CD4-positive, CD25-positive, alpha-beta regulatory T cell (primary cell): ENCODE data around the gene ANKRD33B. TPM values are rescaled to one million over a fixed set of nuclear protein-coding genes. Genes with fewer than 3 reads are reported as not detected.

Source experiments
- ATAC-seq, 2 donors: fragments of 150-1000 bp; cut with Tn5 transposase; one replicate each; pipeline ENCODE4 v1.10.0; 2021; ENCODE audit warnings: low read depth in 2 of 2, moderate number of reproducible peaks in 2 of 2, moderate library complexity in 1 of 2
- DNase-seq, 3 donors: peaks; one replicate each; pipeline versions ENCODE4 v3.0.0 to v3.0.0-alpha.2; 2012 to 2022; ENCODE audit warnings: mixed read lengths in 1 of 3
- H3K27ac ChIP-seq: one replicate; pipeline ENCODE4 v1.7.0; 2013; ENCODE audit warnings: mild to moderate bottlenecking, low read length; ENCODE audit not compliant: insufficient read depth, poor library complexity, severe bottlenecking
- H3K27me3 ChIP-seq: one replicate; pipeline ENCODE4 v1.7.0; 2013; ENCODE audit warnings: low read length; ENCODE audit not compliant: control insufficient read depth, insufficient read depth
- H3K36me3 ChIP-seq: one replicate; pipeline ENCODE4 v1.7.0; 2013; ENCODE audit warnings: mild to moderate bottlenecking, low read length, moderate library complexity; ENCODE audit not compliant: control insufficient read depth, insufficient read depth
- H3K4me1 ChIP-seq: 2 replicates; pipeline ENCODE4 v1.7.0; 2013; ENCODE audit warnings: mild to moderate bottlenecking, low read length; ENCODE audit not compliant: insufficient read depth, control insufficient read depth, poor library complexity, severe bottlenecking
- H3K4me3 ChIP-seq: one replicate; pipeline ENCODE4 v1.7.0; 2013; ENCODE audit warnings: low read depth, mild to moderate bottlenecking, low read length, moderate library complexity
- H3K9me3 ChIP-seq, 2 experiments: 1 replicate in 1 of 2; 2 replicates in 1 of 2; pipeline ENCODE4 v1.7.0; 2013; ENCODE audit warnings: low read length in 2 of 2, mild to moderate bottlenecking in 1 of 2, moderate library complexity in 1 of 2; ENCODE audit not compliant: control insufficient read depth in 2 of 2
- H3K27ac Mint-ChIP-seq, 3 donors: one replicate each; pipeline ENCODE4 v1.8.0; 2020 to 2022; ENCODE audit warnings: mild to moderate bottlenecking in 3 of 3, mixed read lengths in 3 of 3, moderate library complexity in 2 of 3
- H3K27me3 Mint-ChIP-seq: one replicate; pipeline ENCODE4 v1.8.0; 2022; ENCODE audit warnings: mild to moderate bottlenecking, mixed read lengths
- H3K36me3 Mint-ChIP-seq: one replicate; pipeline ENCODE4 v1.8.0; 2020; ENCODE audit warnings: mixed read lengths
- H3K4me1 Mint-ChIP-seq, 4 donors: one replicate each; pipeline ENCODE4 v1.8.0; 2020 to 2022; ENCODE audit warnings: mixed read lengths in 4 of 4, mild to moderate bottlenecking in 1 of 4
- H3K4me3 Mint-ChIP-seq, 4 donors: one replicate each; pipeline ENCODE4 v1.8.0; 2020 to 2022; ENCODE audit warnings: mild to moderate bottlenecking in 4 of 4, mixed read lengths in 4 of 4, moderate library complexity in 3 of 4
- H3K9me3 Mint-ChIP-seq, 7 donors: one replicate each; pipeline ENCODE4 v1.8.0; 2020 to 2022; ENCODE audit warnings: mixed read lengths in 7 of 7, mild to moderate bottlenecking in 3 of 7, moderate library complexity in 2 of 7
- polyA plus RNA-seq, 4 donors: library from polyadenylated mRNA; unstranded; fragments of 300-500 nt; fragmentation: Illumina TruSeq; gene quantifications; one replicate each; pipeline ENCODE4 v1.2.3, GENCODE V29; 2021
- total RNA-seq: library from RNA; stranded (reverse); gene quantifications from one replicate; pipeline ENCODE4 v1.2.3, GENCODE V29; 2022

Gene ANKRD33B
- total and polyA plus RNA-seq, 5 donors from 2014 or later: 0.25 to 6.6 (median 0.33) TPM

GRCh38 chr5:10596310-10596703, 32.4 kb downstream of the ANKRD33B start:
- H3K9me3 ChIP-seq: no peaks in the 10 kb centered on the region
- H3K27me3 Mint-ChIP-seq: no peaks in the 10 kb centered on the region
- H3K4me3 Mint-ChIP-seq: peak overlapping the region; percentile 41 to 73 (median 67)
- peak overlapping the region in 2 of 3 donors; percentile 12 to 60 for H3K27ac Mint-ChIP-seq
- peaks cover 19% of the 10 kb centered on the region for H3K4me1 ChIP-seq
- H3K36me3 Mint-ChIP-seq: peaks cover 4% of the 10 kb centered on the region
- ATAC-seq (no peak), DNase-seq (no peak)
- H3K4me3 ChIP-seq: peak overlapping the region; percentile 78
- peaks cover 5 to 36% (median 22%) of the 10 kb centered on the region in 4 donors for H3K4me1 Mint-ChIP-seq
- H3K27me3 ChIP-seq: no peaks in the 10 kb centered on the region
- no peaks in the 10 kb centered on the region for H3K36me3 ChIP-seq
- no peak overlapping the region for H3K27ac ChIP-seq
- peaks cover 0 to 7% (median 0%) of the 10 kb centered on the region in 7 donors for H3K9me3 Mint-ChIP-seq

GRCh38 chr5:10596886-10597451, 33.1 kb downstream of the ANKRD33B start:
- no peak overlapping the region for H3K27ac ChIP-seq
- no peak overlapping the region for H3K4me3 Mint-ChIP-seq
- H3K4me1 ChIP-seq: peaks cover 24% of the 10 kb centered on the region
- no peaks in the 10 kb centered on the region for H3K9me3 ChIP-seq
- H3K4me3 ChIP-seq: no peak overlapping the region
- no peaks in the 10 kb centered on the region for H3K27me3 Mint-ChIP-seq
- no peak for ATAC-seq
- H3K4me1 Mint-ChIP-seq: peaks cover 5 to 41% (median 26%) of the 10 kb centered on the region in 4 donors
- no peak for DNase-seq
- H3K27me3 ChIP-seq: no peaks in the 10 kb centered on the region
- H3K36me3 ChIP-seq: no peaks in the 10 kb centered on the region
- peak overlapping the region in 1 of 3 donors; percentile 73 for H3K27ac Mint-ChIP-seq
- H3K9me3 Mint-ChIP-seq: peaks cover 0 to 7% (median 0%) of the 10 kb centered on the region in 7 donors
- H3K36me3 Mint-ChIP-seq: peaks cover 4% of the 10 kb centered on the region

GRCh38 chr5:10599113-10599512, 35.2 kb downstream of the ANKRD33B start:
- peaks cover 0 to 41% (median 25%) of the 10 kb centered on the region in 4 donors for H3K4me1 Mint-ChIP-seq
- peaks cover 0 to 7% (median 0%) of the 10 kb centered on the region in 7 donors for H3K9me3 Mint-ChIP-seq
- no peak overlapping the region for H3K27ac ChIP-seq
- H3K4me1 ChIP-seq: peaks cover 24% of the 10 kb centered on the region
- ATAC-seq (no peak), DNase-seq (no peak)
- no peaks in the 10 kb centered on the region for H3K36me3 ChIP-seq
- no peaks in the 10 kb centered on the region for H3K9me3 ChIP-seq
- peaks cover 4% of the 10 kb centered on the region for H3K36me3 Mint-ChIP-seq
- no peak overlapping the region for H3K27ac Mint-ChIP-seq
- no peak overlapping the region for H3K4me3 Mint-ChIP-seq
- no peaks in the 10 kb centered on the region for H3K27me3 ChIP-seq
- no peak overlapping the region for H3K4me3 ChIP-seq
- H3K27me3 Mint-ChIP-seq: no peaks in the 10 kb centered on the region

GRCh38 chr5:10599862-10600284, 36.0 kb downstream of the ANKRD33B start:
- Histone ChIP-seq H3K9me3 (no peaks in the 10 kb centered on the region), H3K4me3 (no peak overlapping the region), H3K4me1 (peaks cover 24% of the 10 kb centered on the region), H3K36me3 (no peaks in the 10 kb centered on the region), H3K27me3 (no peaks in the 10 kb centered on the region), H3K27ac (no peak overlapping the region)
- ATAC-seq (no peak), DNase-seq (peak in 1 of 3 donors; percentile 39)
- peaks cover 0 to 41% (median 23%) of the 10 kb centered on the region in 4 donors for H3K4me1 Mint-ChIP-seq
- peak overlapping the region in 1 of 4 donors; percentile 23 for H3K4me3 Mint-ChIP-seq
- no peak overlapping the region for H3K27ac Mint-ChIP-seq
- peaks cover 0 to 7% (median 0%) of the 10 kb centered on the region in 7 donors for H3K9me3 Mint-ChIP-seq
- H3K27me3 Mint-ChIP-seq: no peaks in the 10 kb centered on the region
- H3K36me3 Mint-ChIP-seq: no peaks in the 10 kb centered on the region

- Histone ChIP-seq H3K27me3 (no peaks in the 10 kb centered on the region), H3K9me3 (no peaks in the 10 kb centered on the region), H3K36me3 (no peaks in the 10 kb centered on the region), H3K4me3 (peak overlapping the region; percentile 71), H3K4me1 (peaks cover 20% of the 10 kb centered on the region), H3K27ac (no peak overlapping the region)
- H3K27ac Mint-ChIP-seq: peak overlapping the region in 1 of 3 donors; percentile 72
- no peaks in the 10 kb centered on the region for H3K36me3 Mint-ChIP-seq
- peaks cover 0 to 38% (median 22%) of the 10 kb centered on the region in 4 donors for H3K4me1 Mint-ChIP-seq
- ATAC-seq (peak; percentile 45 to 73), DNase-seq (peak in 1 of 3 donors; percentile 88)
- H3K27me3 Mint-ChIP-seq: no peaks in the 10 kb centered on the region
- peak overlapping the region; percentile 68 to 78 (median 76) for H3K4me3 Mint-ChIP-seq
- peaks cover 0 to 7% (median 0%) of the 10 kb centered on the region in 7 donors for H3K9me3 Mint-ChIP-seq
These were observed 36.9 kb downstream of the ANKRD33B start for GRCh38 chr5:10600626-10601245.

- no peaks in the 10 kb centered on the region for H3K9me3 ChIP-seq
- Mint-ChIP-seq H3K27ac (peak overlapping the region in 2 of 3 donors; percentile 51 to 72), H3K36me3 (no peaks in the 10 kb centered on the region), H3K27me3 (no peaks in the 10 kb centered on the region), H3K9me3 (peaks cover 0 to 7% (median 0%) of the 10 kb centered on the region in 7 donors), H3K4me1 (peaks cover 0 to 31% (median 16%) of the 10 kb centered on the region in 4 donors), H3K4me3 (peak overlapping the region; percentile 68 to 78 (median 76))
- DNase-seq: no peak
- no peak overlapping the region for H3K27ac ChIP-seq
- peak; percentile 22 for ATAC-seq
- no peaks in the 10 kb centered on the region for H3K27me3 ChIP-seq
- H3K4me1 ChIP-seq: peaks cover 14% of the 10 kb centered on the region
- no peaks in the 10 kb centered on the region for H3K36me3 ChIP-seq
- H3K4me3 ChIP-seq: peak overlapping the region; percentile 71
These were observed 37.6 kb downstream of the ANKRD33B start for GRCh38 chr5:10601246-10602030.

- H3K4me1 ChIP-seq: peaks cover 16% of the 10 kb centered on the region
- Mint-ChIP-seq H3K4me3 (peak overlapping the region in 1 of 4 donors; percentile 1), H3K27ac (peak overlapping the region in 1 of 3 donors; percentile 72), H3K27me3 (no peaks in the 10 kb centered on the region), H3K9me3 (peaks cover 0 to 7% (median 0%) of the 10 kb centered on the region in 7 donors), H3K4me1 (peaks cover 4 to 27% (median 18%) of the 10 kb centered on the region in 4 donors), H3K36me3 (no peaks in the 10 kb centered on the region)
- no peak overlapping the region for H3K4me3 ChIP-seq
- H3K27ac ChIP-seq: no peak overlapping the region
- DNase-seq (no peak), ATAC-seq (no peak)
- H3K27me3 ChIP-seq: no peaks in the 10 kb centered on the region
- H3K36me3 ChIP-seq: no peaks in the 10 kb centered on the region
- no peaks in the 10 kb centered on the region for H3K9me3 ChIP-seq
These were observed 38.3 kb downstream of the ANKRD33B start for GRCh38 chr5:10602031-10602806.
